Lung (tissue), 12 donors: ENCODE results near the gene TTLL10. TPM values are rescaled to one million over a fixed set of nuclear protein-coding genes. Genes with fewer than 3 reads are reported as not detected.

Source experiments
- ATAC-seq: fragments of 200-7000 bp; cut with Tn5 transposase; one replicate; pipeline ENCODE4 v1.9.1; 2020; ENCODE audit warnings: moderate number of reproducible peaks; ENCODE audit not compliant: insufficient read depth, low FRiP score
- DNase-seq, 3 donors: peaks; one replicate each; pipeline ENCODE4 v3.0.0-alpha.2; 2013 to 2017
- H3K27ac ChIP-seq, 2 donors: one replicate each; pipeline ENCODE4 v1.5.1; 2013; ENCODE audit warnings: mild to moderate bottlenecking in 2 of 2, moderate library complexity in 2 of 2, control low read depth in 1 of 2, inconsistent platforms in 1 of 2, low read depth in 1 of 2, low read length in 1 of 2
- H3K27me3 ChIP-seq, 3 donors: one replicate each; pipeline ENCODE4 v1.5.1; 2013; ENCODE audit warnings: low read length in 2 of 3; ENCODE audit not compliant: control insufficient read depth in 3 of 3, insufficient read depth in 3 of 3
- H3K36me3 ChIP-seq, 4 donors: one replicate each; pipeline ENCODE4 v1.5.1; 2013; ENCODE audit warnings: low read length in 4 of 4, mild to moderate bottlenecking in 1 of 4, moderate library complexity in 1 of 4; ENCODE audit not compliant: control insufficient read depth in 4 of 4, insufficient read depth in 4 of 4
- H3K4me1 ChIP-seq, 5 donors: one replicate each; pipeline ENCODE4 v1.5.1; 2013; ENCODE audit warnings: low read length in 5 of 5, mild to moderate bottlenecking in 2 of 5, moderate library complexity in 1 of 5; ENCODE audit not compliant: control insufficient read depth in 5 of 5, insufficient read depth in 5 of 5
- H3K4me3 ChIP-seq: one replicate; pipeline ENCODE4 v1.5.1; 2013; ENCODE audit warnings: mild to moderate bottlenecking, control low read depth, moderate library complexity
- H3K9ac ChIP-seq, 2 donors: one replicate each; pipeline ENCODE4 v1.5.1; 2013; ENCODE audit warnings: low read length in 2 of 2, control low read depth in 1 of 2; ENCODE audit not compliant: insufficient read depth in 1 of 2
- H3K9me3 ChIP-seq, 4 donors: one replicate each; pipeline ENCODE4 v1.5.1; 2013; ENCODE audit warnings: low read length in 3 of 4, mild to moderate bottlenecking in 1 of 4, moderate library complexity in 1 of 4; ENCODE audit not compliant: control insufficient read depth in 4 of 4, insufficient read depth in 3 of 4
- CTCF ChIP-seq: IDR thresholded peaks from 2 replicates; pipeline ENCODE4 v1.5.1; 2012; ENCODE audit warnings: mild to moderate bottlenecking; ENCODE audit errors: control extremely low read depth, extremely low read depth
- WGBS, 2 donors: extraction: QIAGEN DNeasy Blood & Tissue Kit; methylation state at CpG; one replicate each; pipeline ENCODE4 v1.1.7; 2013; 5-methylcytosine and 5-hydroxymethylcytosine counted together
- polyA plus RNA-seq, 2 donors: library from polyadenylated mRNA; stranded (reverse); fragments of 200-250 nt; gene quantifications; one replicate each; pipeline ENCODE4 v1.2.1, GENCODE V29; 2013
- total RNA-seq, 2 donors: library from RNA; depleted of rRNA in 1 of 2; stranded (reverse); fragments of >200 nt in 1 of 2; gene quantifications; one replicate each; pipeline ENCODE4 v1.2.1, GENCODE V29; 2014 to 2021
- donor health status: control.
- donor health status: control.
- donor health status: Bipolar disorder and iron deficiency.
- donor health status: healthy.
- donor health status: DM: yes; HTN: yes; CAD: no.

TTLL10 gene
- total and polyA plus RNA-seq, 4 donors, result 3.7 to 19.7 (median 4.5) TPM

GRCh38 chr1:1157033-1157365, 16.7 kb upstream of the TTLL10 start:
- WGBS, 2 donors, result 30 to 79% methylated on average over 3 to 7 of the region's 9 CpGs
- Histone ChIP-seq H3K9me3 (no peaks in the 10 kb centered on the region), H3K9ac (no peak overlapping the region), H3K27ac (no peak overlapping the region), H3K36me3 (no peaks in the 10 kb centered on the region), H3K4me3 (no peak overlapping the region), H3K27me3 (no peaks in the 10 kb centered on the region), H3K4me1 (peaks cover 0 to 15% (median 6%) of the 10 kb centered on the region in 5 donors)
- no peak for ATAC-seq
- no peak for DNase-seq
- TF ChIP-seq CTCF, result no peak

- DNase-seq (peak; percentile 84 to 91 (median 89)), ATAC-seq (peak; percentile 94)
- Histone ChIP-seq H3K27ac (peak overlapping the region; percentile 89 to 94), H3K27me3 (no peaks in the 10 kb centered on the region), H3K9ac (peak overlapping the region; percentile 12 to 38), H3K36me3 (no peaks in the 10 kb centered on the region), H3K9me3 (no peaks in the 10 kb centered on the region), H3K4me3 (peak overlapping the region; percentile 35), H3K4me1 (peaks cover 0 to 15% (median 6%) of the 10 kb centered on the region in 5 donors)
- TF ChIP-seq CTCF, result no peak
- WGBS, 2 donors, result 0 to 1% methylated on average over 24 to 28 of the region's 29 CpGs
These were observed 16.2 kb upstream of the TTLL10 start for GRCh38 chr1:1157426-1157913.

- ATAC-seq, result peak; percentile 39
- Histone ChIP-seq H3K4me3 (peak overlapping the region; percentile 35), H3K9ac (peak overlapping the region; percentile 37 to 38), H3K9me3 (no peaks in the 10 kb centered on the region), H3K36me3 (no peaks in the 10 kb centered on the region), H3K4me1 (peaks cover 0 to 15% (median 6%) of the 10 kb centered on the region in 5 donors), H3K27ac (peak overlapping the region; percentile 89 to 94), H3K27me3 (no peaks in the 10 kb centered on the region)
- WGBS, 2 donors, result 1 to 5% methylated on average over 31 to 46 of the region's 46 CpGs
- no peak for TF ChIP-seq CTCF
- peak; percentile 58 to 77 (median 68) for DNase-seq
These were observed 15.6 kb upstream of the TTLL10 start for GRCh38 chr1:1157914-1158710.
